Measurements from ENCODE around the gene GANAB. TPM values are rescaled to one million over a fixed set of nuclear protein-coding genes. Genes with fewer than 3 reads are reported as not detected.
"Not testable (repeated sequence)": the region's sequence is repeated elsewhere in the genome, so short reads cannot be mapped to it uniquely, and the experiment has no call there.

Gene GANAB
- total RNA-seq, 4 donors from 2014 or later, result 56.9 to 513 (median 270) TPM

GRCh38 chr11:62678770-62679696, 32.6 kb upstream of the GANAB start, which contains the start of gene UBXN1:
Gene UBXN1, minus strand, starts transcription at chr11:62679073. Its CDS starts 150 bp downstream, at chr11:62678923.
- Histone ChIP-seq H3K27ac (peak within 1 kb of the TSS; percentile 76 to 87), H3K4me3 (peak within 1 kb of the TSS; percentile 64 to 98), H3K36me3 (no peaks in the 10 kb centered on the region), H3K4me1 (peaks cover 0 to 16% of the 10 kb centered on the region in 2 donors), H3K27me3 (no peaks in the 10 kb centered on the region), H3K9me3 (no peaks in the 10 kb centered on the region)
- peak; percentile 91 to 93 for DNase-seq
- intact Hi-C loops (cut with DNase I; ENCODE audit: low total_unique reads), result no loop called here
- peak; percentile 51 to 53 for TF ChIP-seq POLR2A (IDR thresholded peaks at IDR 0.05)
- TF ChIP-seq CTCF (IDR thresholded peaks at IDR 0.05), result no peak

- TF ChIP-seq CTCF (IDR thresholded peaks at IDR 0.05) (no peak), POLR2A (IDR thresholded peaks at IDR 0.05) (no peak)
- intact Hi-C loops (cut with DNase I; ENCODE audit: low total_unique reads), result no loop called here
- Histone ChIP-seq H3K4me3 (peak overlapping the region; percentile 64 to 98), H3K9me3 (no peaks in the 10 kb centered on the region), H3K27me3 (no peaks in the 10 kb centered on the region), H3K27ac (peak overlapping the region; percentile 76 to 87), H3K36me3 (no peaks in the 10 kb centered on the region), H3K4me1 (peaks cover 0 to 16% of the 10 kb centered on the region in 2 donors)
- no peak for DNase-seq
Observed at GRCh38 chr11:62678433-62678769, 32.0 kb upstream of the GANAB start.

- intact Hi-C loops (cut with DNase I; ENCODE audit: low total_unique reads), result no loop called here
- Histone ChIP-seq H3K4me3 (no peak overlapping the region), H3K27ac (peak overlapping the region in 1 of 2 donors; percentile 76), H3K4me1 (peaks cover 0 to 16% of the 10 kb centered on the region in 2 donors), H3K36me3 (no peaks in the 10 kb centered on the region), H3K27me3 (no peaks in the 10 kb centered on the region), H3K9me3 (no peaks in the 10 kb centered on the region)
- no peak for DNase-seq
- no peak for TF ChIP-seq CTCF (IDR thresholded peaks at IDR 0.05)
- TF ChIP-seq POLR2A (IDR thresholded peaks at IDR 0.05), result no peak
Observed at GRCh38 chr11:62677714-62678113, 31.3 kb upstream of the GANAB start.

- Histone ChIP-seq H3K9me3 (no peaks in the 10 kb centered on the region), H3K4me3 (no peak overlapping the region), H3K27ac (no peak overlapping the region), H3K4me1 (peaks cover 0 to 19% of the 10 kb centered on the region in 2 donors), H3K27me3 (no peaks in the 10 kb centered on the region), H3K36me3 (no peaks in the 10 kb centered on the region)
- no peak for DNase-seq
- intact Hi-C loops (cut with DNase I; ENCODE audit: low total_unique reads), result no loop called here
- TF ChIP-seq CTCF (IDR thresholded peaks at IDR 0.05) (no peak), POLR2A (IDR thresholded peaks at IDR 0.05) (no peak)
Observed at GRCh38 chr11:62677156-62677555, 30.7 kb upstream of the GANAB start.

- no peak for DNase-seq
- no peak overlapping the region for H3K4me3 ChIP-seq
- TF ChIP-seq CTCF (IDR thresholded peaks at IDR 0.05) (no peak), POLR2A (IDR thresholded peaks at IDR 0.05) (no peak)
- H3K4me1 ChIP-seq, result peaks cover 0 to 19% of the 10 kb centered on the region in 2 donors
- H3K27ac ChIP-seq, result no peak overlapping the region
- no peaks in the 10 kb centered on the region for H3K27me3 ChIP-seq
- H3K36me3 ChIP-seq, result no peaks in the 10 kb centered on the region
- no peaks in the 10 kb centered on the region for H3K9me3 ChIP-seq
- intact Hi-C loops (cut with DNase I; ENCODE audit: low total_unique reads), result no loop called here
Observed at GRCh38 chr11:62676698-62677097, 30.3 kb upstream of the GANAB start.

- intact Hi-C loops (cut with DNase I; ENCODE audit: low total_unique reads); H3K9me3 ChIP-seq; DNase-seq; H3K4me3 ChIP-seq; H3K27me3 ChIP-seq; H3K27ac ChIP-seq; H3K36me3 ChIP-seq: not testable (repeated sequence)
- H3K4me1 ChIP-seq, result peaks cover 0 to 19% of the 10 kb centered on the region in 2 donors
Observed at GRCh38 chr11:62675415-62675814, 29.0 kb upstream of the GANAB start.

All from uterus (tissue), 4 donors.